GM15510 (cell line): ENCODE results near the gene STEAP2.

Source experiments
- POLR2A ChIP-seq: IDR thresholded peaks from 3 replicates; pipeline ENCODE4 v1.6.1; 2011; ENCODE audit warnings: borderline replicate concordance; ENCODE audit not compliant: insufficient read length; ENCODE audit errors: extremely low read depth

Gene STEAP2

DNA sequence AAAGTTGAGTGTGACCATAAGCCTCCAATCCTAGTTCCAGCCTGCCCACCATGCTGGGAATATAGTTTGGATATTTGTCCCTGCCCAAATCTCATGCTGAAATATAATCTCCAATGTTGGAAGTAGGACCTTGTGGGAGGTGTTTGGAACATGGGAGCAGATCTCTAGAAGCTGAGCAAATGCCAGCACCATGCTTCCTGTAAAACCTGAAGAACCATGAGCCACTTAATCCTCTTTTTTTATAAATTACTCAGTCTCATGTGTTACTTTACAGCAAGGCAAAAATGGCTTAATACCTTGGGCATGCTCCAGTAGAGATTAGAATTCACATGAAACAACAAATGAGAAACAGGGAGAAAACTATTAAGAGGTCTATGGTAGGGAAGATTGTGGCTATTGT is 30.1 kb upstream of the STEAP2 start:
- no peak for TF ChIP-seq POLR2A

DNA sequence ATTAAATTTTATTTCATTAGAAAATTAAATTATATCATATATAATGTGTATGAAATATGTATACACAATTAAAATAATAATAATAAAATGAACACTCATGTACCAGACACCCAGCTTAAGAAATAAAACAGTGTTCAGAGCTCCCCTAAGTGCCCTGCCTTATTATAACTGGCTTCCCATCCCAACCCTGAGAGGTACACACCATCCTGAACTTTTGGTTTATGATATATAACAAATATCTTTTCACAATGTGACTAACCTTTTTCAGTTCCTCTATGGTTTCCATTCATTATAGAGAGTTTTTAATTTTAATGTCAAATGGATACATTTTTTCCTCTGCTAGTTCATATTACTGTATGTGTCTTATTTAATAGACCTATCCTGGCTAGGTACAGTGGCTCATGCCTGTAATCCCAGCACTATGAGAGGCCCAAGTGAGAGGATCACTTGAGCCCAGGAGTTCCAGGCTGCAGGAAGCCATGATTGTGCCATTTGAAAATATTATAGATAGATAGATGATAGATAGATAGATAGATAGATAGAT is 24.0 kb upstream of the STEAP2 start:
- TF ChIP-seq POLR2A: no peak

DNA sequence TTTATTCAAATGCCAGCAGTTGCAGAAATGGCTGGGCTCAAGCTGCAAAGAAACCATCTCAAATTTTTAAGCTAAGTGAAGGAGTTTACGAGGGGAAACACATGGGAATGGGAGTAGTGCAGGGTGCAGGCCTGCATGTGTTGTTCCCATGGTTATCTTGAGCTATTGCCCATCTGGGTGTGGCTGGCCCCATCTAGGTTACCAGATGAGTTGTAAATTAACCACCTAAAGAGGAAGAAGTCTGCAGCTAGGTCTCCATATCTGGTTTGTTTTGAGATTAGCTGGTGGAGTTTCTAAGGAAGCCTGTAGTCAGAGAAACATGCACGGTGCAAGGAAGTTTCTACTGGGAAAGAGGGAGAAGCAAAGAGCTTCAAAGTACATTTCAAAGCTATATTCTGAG is 23.3 kb upstream of the STEAP2 start:
- TF ChIP-seq POLR2A: no peak

DNA sequence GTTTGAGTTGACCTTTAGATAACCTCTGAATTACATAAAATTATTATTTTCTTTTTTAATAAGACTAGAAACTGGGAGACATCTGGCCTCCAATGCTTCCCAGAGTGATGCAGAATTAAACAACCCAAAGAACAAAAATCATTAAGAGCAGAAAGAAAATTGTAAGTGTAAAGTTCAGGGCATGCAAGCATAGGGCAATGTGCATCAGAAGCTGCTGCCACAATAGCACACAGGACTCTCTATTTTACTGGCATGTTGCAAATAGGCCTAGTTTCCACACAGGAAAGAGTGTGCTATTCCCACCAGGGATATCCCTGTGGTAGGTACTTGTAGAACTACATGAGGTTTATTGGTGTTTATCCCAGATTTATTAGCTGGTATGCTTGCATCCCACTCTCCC is 20.5 kb upstream of the STEAP2 start:
- no peak for TF ChIP-seq POLR2A

DNA sequence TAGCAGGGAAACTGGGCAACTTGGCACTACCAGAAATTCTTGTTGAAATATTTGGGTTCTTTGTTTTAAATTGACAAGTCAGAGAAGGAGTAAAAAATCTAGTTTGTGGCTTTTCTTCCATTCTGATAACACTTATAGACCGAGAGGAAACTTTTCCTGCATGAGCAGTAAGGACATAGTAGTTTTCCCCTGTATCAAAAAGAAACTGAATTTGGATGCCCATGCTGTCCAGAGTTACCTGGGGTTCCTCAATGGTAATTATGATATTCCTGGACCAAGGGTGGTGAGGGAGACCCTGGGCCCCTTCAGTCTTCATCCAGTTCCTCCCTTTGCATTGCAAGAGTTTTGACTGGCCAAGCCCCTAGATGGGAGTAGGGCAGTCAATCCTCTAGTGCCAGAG is 19.9 kb upstream of the STEAP2 start:
- no peak for TF ChIP-seq POLR2A

DNA sequence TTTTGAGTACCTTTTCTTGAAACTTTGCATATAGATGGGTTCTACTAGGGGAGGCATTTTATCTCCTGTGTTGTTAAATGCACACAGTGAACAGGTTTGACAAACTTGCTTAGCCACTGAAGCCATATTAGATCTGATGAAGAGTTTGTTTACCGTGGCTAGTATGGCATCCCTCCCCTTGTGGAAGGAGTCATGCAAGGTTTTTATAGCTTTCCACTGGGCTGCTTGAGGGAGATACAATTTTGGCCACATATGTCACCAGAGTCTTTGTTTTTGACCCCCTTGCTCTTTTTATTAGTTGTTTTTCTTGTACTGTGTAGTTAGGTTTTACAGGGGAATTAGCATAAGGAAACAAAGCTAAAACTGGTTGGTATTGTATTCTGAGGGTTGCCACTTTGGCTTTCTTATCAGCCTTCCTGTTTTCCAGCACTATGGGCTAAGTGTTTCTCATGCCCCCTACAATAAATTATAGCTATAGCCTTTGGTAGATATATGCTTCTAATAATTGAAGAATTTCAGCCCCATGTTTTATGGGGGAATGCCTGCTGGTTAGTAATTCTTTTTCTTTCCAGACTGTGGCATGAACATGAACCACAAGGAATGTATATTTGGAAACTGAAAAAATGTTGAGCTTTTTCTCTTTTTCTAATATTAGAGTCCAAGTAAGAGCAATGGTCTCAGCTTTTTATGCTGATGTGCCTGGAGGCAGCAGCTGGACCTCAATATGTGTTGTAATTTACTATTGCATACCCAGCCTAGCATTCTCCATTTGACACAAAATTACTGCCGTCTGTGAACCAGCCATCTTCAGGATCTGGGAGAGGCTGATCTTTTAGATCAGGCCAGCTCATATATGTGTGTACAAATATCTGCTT is 18.4 kb upstream of the STEAP2 start:
- no peak for TF ChIP-seq POLR2A

DNA sequence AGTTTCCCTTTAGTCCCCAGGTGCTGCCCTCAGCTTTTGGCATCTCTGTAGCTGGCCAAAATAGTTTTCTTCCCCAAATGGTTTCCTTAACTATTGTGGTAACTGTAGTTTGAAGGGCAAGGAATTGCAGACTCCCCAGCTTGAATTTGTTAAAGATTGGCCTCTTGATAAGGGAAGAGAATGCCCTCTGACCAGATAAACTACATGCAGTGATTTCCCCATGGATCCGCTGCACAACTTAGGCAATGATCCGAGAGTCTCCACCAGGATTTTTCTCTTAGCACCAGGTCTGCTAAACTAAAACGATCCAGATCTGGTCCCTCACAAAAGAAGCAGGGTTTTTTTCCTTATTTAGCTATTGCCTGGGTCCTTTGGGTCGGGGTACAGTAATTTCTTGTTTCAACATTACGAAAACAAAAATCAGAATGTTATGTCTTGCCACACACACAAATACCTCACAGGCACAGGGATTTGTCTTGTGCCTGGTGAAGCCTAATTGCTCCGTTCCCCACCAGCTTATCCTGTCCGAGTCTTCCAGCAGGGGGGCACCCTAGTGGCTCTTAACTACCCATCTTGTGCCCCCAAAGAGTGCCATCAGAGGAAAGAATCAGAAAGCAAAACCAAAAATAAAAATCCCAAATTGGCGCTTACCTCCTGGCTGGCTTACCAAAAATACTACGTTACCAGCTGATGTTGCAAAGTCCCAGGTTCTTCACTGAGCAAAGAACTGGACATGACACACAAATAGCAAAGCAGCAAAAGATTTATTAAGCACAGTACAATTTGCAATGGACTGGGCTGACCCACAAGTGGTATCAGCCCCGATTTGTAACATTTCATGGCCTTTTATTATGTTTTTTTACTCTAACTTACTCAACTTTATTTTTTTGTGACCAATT is 16.4 kb upstream of the STEAP2 start:
- no peak for TF ChIP-seq POLR2A

DNA sequence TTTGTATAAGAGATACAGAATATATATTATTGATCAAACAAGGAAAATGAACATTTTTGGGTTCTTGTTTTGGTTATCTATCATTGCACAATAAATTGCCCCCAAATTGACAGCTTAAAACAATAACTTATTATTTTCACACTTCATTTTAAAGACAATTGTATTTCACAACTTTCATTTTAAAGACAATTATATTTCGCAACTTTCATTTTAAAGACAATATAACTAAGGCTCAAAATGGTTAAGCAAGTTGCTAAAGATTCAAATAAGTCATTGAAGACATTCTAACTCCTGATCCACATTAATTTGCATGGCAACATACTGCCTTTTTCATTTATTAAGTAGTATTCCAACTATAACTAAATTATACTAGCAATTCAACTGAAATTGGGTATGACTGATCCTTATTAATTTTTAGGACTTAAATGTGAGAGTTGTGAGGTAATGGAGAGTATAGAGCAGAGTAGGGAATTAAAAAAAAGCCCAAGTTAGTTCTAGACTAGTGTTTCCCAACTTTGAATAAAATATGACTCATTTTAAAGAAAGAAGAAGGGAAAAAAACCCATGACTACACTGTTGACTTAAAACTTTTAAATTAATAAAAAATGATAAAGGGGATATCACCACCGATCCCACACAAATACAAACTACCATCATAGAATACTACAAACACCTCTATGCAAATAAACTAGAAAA is 9.9 kb upstream of the STEAP2 start:
- no peak for TF ChIP-seq POLR2A

DNA sequence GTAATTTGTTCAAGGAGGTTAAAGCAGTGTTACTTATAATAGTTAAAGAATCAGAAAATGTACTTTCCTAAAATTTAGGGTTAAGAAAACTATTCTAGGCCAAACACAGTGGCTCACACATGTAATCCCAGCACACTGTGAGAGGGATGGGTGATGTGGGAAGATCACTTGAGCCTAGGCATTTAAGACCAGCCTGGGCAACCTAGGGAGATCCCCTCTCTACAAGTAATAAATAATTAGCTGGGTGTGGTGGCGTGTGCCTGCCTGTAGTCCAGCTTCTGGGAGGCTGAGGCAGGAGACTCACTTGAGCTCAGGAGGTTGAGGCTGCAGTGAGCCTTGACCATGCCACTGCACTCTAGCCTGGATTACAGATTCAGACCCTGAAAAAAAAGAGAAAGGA is 3.6 kb upstream of the STEAP2 start:
- no peak for TF ChIP-seq POLR2A

DNA sequence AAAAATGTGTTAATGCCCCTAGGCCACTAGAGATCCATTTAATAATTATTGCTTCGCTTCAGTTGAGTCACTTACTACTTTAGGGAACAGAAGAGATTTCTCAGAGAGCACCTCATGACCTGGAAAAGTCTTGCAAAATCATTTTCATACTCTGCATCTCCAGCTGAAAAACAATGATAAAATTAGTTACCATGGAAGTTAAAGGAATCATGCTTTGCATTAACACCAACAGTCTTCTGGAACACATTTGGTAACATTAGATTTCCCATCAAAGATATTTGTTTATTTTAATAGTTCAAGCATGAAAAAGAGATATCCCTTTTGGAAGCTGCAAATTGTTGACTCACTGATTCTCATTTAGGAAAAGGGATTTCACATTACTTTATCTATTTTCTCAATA is 1.8 kb upstream of the STEAP2 start:
- no peak for TF ChIP-seq POLR2A

DNA sequence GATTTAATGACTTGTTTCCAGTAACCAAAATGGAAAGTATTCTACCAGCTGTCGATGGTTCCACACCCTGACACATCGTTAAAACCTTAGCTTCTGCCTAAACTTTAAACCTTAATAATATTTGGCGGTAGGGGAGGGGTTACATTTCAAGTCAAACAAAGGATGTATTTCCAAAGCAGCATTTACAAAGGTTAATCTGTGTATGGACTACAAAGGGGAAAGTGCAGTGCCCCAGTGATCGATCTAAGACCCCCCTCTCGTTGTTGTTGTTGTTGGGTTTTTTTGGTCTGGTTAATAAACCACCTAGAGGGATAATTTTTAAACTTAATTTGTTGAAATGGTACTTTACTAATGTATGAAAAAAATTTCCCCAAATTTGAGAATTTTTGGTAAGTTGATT is 1.1 kb upstream of the STEAP2 start:
- no peak for TF ChIP-seq POLR2A

DNA sequence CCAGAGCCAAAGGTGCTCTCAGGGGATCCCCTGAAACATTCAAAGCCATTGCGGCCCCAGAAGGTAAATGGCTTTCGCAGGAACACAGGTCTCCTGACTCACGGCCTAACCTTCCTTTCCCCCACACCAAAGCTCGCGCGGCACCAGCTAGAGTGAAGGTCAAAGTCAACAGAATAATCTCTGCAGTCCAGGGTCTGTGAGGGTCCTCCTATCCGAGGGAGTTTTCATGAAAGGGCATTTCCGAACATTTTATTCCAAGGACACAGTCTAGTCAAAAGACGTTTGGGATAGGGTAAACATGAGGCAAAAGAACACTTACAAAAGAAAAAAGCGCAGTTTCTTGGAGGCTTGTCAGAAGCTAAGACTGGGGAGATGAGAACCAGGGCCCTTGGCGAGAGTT is 559 bp upstream of the STEAP2 start:
- no peak for TF ChIP-seq POLR2A

DNA sequence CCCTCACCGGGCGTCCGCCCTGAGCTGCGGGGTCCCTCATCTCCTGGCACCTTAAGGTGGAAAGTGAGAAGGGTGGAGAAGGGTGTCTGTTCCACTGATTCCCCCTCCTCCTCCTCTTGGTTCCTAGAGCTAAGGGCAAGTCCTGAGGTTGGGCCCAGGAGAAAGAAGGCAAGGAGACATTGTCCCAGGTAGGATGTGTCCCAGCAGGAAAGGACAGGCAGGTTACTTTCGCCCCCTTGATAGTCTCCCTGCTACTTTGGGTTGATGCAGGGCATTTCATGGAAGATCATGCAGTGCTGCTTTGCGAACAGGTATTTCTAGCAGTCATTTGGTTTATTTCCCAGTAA is 582 bp downstream of the STEAP2 start:
- no peak for TF ChIP-seq POLR2A

DNA sequence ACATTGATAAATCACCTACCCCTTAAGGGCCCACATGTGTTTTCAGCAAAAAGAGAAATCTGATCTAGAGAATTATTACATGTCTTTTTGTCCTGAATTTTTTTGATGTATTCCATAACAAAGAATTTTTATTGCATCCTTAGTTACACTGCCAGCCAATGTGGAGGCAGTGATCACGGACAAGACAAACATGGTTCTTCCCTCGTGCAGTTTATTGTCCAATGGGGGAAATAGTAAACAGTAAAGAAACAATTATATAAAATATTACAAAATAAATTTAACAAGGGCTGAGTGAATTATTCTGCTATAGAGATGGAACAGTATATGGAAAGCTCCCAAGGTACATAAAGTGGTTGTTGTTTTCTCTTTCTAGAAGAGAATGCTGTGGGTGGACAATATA is 2.0 kb downstream of the STEAP2 start:
- no peak for TF ChIP-seq POLR2A
